ENCODE measurements around the gene PLIN5. TPM values are rescaled to one million over a fixed set of nuclear protein-coding genes. Genes with fewer than 3 reads are reported as not detected.

PLIN5 gene
- total RNA-seq, 2 donors from 2014 or later = 4.0 to 4.5 TPM

DNA sequence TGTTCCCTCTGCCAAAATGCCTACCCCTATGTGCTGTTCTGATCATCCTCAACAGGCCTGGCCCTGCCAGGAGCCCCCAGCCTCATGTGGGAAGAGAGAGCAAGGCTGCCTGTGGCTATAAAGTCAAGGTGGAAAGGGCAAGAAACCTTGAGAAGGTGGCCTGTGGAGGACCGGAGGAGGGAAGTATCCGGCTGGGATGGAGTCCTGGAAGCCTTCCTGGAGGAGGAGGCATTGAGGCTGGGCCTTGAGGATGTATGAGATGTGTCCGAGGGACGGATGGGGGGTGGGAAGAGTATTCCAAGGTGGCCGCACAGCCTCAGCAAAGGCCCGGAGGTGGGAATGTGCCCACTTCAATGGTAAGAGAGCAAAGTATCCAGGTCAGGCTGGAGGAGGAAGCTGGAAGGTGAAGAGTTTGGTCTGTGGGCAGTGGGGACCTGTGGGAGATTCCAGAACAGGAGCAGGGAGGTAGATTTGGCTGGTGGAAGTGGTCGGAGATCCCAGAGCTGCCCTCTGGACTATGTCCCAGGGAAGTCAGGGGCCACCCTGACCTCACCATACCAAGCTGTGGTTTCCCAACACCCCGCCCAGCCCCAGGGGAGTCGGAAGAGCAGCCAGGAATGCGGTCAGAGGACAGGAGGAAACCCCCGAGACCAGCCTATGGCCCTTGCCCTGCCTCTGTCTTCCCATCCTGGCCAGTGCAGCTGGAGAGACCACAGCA lies 13.7 kb downstream of the PLIN5 start:
- Histone ChIP-seq H3K4me3 (no peak overlapping the region), H3K36me3 (no peaks in the 10 kb centered on the region), H3K27me3 (replicated peaks; ENCODE audit: insufficient read depth) (no peaks in the 10 kb centered on the region), H3K4me1 (ENCODE audit: control insufficient read depth in 1 of 2, low read depth in 2 of 2) (peaks cover 0 to 21% of the 10 kb centered on the region in 2 donors), H3K27ac (no peak overlapping the region), H3K9me3 (no peaks in the 10 kb centered on the region)
- no peak for ATAC-seq (ENCODE audit: insufficient number of reproducible peaks, low FRiP score, low read depth)
- DNase-seq (ENCODE audit: low spot score) = no peak
- TF ChIP-seq, protein P1, sequence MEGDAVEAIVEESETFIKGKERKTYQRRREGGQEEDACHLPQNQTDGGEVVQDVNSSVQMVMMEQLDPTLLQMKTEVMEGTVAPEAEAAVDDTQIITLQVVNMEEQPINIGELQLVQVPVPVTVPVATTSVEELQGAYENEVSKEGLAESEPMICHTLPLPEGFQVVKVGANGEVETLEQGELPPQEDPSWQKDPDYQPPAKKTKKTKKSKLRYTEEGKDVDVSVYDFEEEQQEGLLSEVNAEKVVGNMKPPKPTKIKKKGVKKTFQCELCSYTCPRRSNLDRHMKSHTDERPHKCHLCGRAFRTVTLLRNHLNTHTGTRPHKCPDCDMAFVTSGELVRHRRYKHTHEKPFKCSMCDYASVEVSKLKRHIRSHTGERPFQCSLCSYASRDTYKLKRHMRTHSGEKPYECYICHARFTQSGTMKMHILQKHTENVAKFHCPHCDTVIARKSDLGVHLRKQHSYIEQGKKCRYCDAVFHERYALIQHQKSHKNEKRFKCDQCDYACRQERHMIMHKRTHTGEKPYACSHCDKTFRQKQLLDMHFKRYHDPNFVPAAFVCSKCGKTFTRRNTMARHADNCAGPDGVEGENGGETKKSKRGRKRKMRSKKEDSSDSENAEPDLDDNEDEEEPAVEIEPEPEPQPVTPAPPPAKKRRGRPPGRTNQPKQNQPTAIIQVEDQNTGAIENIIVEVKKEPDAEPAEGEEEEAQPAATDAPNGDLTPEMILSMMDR (IDR thresholded peaks at IDR 0.05) = no peak

DNA sequence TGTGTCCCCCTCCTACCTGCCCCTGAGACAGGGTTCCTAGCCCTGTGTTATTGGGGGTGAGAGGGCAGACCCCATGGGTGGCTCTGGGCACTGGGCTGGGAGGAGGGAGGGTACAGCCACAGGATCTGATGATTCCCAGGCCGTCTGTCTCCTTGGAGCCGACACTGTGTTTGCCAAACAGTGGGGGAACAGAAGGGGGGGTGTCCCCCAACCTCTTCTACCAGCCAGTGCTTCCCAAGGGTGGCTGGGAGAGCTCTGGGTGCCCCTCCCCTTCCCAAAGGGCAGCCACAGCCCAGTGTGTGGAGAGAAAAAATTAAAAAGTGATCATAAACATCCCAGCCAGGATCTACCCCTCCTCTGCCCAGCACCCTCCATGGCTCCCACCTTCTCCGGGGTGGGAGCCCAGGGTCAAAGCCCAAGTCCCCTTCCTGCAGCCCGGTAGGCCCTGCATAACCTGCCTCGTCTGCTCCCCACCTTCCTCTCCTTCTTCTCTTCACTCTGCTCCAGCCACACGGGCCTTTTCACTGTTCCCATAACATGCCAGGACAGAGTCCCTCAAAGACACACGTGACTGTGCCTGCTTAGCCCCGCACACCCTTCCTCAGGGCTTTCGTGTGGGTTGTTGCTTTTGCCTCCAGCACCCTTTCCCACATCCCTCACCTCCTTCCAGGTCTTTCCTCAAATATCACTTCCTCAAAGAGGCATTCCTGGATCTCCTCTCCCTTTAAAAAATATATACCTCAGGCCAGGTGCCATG lies 15.3 kb downstream of the PLIN5 start:
- Histone ChIP-seq H3K4me3 (no peak overlapping the region), H3K9me3 (no peaks in the 10 kb centered on the region), H3K4me1 (ENCODE audit: control insufficient read depth in 1 of 2, low read depth in 2 of 2) (peaks cover 0 to 21% of the 10 kb centered on the region in 2 donors), H3K27ac (no peak overlapping the region), H3K36me3 (no peaks in the 10 kb centered on the region), H3K27me3 (replicated peaks; ENCODE audit: insufficient read depth) (no peaks in the 10 kb centered on the region)
- DNase-seq (ENCODE audit: low spot score) (no peak), ATAC-seq (ENCODE audit: insufficient number of reproducible peaks, low FRiP score, low read depth) (no peak)
- TF ChIP-seq, protein P1 (IDR thresholded peaks at IDR 0.05) = no peak

DNA sequence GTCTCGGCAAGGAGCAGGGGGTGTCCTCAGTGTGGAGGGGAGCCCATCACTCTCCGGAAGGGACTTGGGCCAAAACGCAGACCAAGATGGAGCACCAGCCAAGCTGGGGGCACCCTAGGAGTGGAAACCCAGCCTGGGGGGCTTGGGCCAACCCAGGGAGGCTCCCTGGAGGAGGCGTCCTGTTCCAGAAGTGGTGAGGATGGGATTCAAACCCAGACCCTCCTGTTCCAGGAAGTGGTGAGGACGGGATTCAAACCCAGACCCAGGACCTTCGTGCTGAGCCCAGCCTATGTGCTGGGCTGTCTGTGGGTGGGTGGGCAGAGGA lies 15.9 kb downstream of the PLIN5 start:
- DNase-seq (ENCODE audit: low spot score) (no peak), ATAC-seq (ENCODE audit: insufficient number of reproducible peaks, low FRiP score, low read depth) (no peak)
- H3K36me3 ChIP-seq = no peaks in the 10 kb centered on the region
- no peak overlapping the region for H3K4me3 ChIP-seq
- H3K9me3 ChIP-seq = no peaks in the 10 kb centered on the region
- H3K27ac ChIP-seq = peak overlapping the region in 1 of 2 donors; percentile 30
- H3K4me1 ChIP-seq (ENCODE audit: control insufficient read depth in 1 of 2, low read depth in 2 of 2) = peaks cover 0 to 21% of the 10 kb centered on the region in 2 donors
- TF ChIP-seq, protein P1 (IDR thresholded peaks at IDR 0.05) = no peak
- no peaks in the 10 kb centered on the region for H3K27me3 ChIP-seq (replicated peaks; ENCODE audit: insufficient read depth)

DNA sequence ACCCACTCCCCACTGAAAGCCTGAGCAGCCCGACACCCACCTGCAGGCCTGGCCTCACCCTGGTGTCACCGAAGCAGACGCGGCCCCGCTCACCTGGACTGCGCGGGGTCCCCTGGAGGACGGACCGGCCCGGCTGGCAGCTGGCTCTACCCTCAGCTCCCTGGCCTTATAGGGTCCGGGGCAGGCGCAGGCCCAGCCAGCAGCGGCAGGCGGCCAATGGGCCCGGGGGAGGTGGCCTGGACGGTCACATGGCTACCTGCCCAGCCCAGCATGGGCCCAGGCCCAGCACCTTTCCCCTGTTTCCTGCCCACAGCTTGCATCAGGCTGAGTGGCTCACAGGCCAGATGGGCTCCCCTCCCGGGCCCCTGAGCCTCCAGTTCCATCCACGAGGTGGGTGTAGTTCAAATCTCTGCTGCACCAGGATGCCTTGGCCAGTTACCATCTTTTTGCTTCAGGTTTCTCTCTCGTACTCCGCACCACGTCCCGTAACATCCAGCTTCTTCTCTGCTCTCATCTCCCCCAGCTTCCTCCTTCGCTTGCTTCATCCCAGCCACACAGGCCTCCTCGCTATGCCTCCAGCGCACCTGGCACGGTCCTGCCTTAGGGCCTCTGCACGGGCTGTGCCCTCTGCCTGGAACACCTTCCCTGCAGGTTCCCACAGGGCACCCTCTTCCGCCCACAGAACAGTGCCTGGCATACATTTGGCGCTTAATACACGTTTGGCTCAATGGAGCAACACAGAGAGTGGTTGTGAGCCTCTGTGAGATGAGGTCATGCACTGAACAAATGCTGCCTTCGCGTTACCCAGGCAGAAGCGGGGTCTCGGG lies 16.5 kb downstream of the PLIN5 start, which contains the start of gene PLIN4:
Gene PLIN4, minus strand, starts transcription at position 142 of the 827 bp plus-strand sequence. CDS start 214 bp downstream, outside the sequence.
- no peaks in the 10 kb centered on the region for H3K36me3 ChIP-seq
- peak within 1 kb of the TSS in 1 of 2 donors; percentile 30 for H3K27ac ChIP-seq
- no peaks in the 10 kb centered on the region for H3K27me3 ChIP-seq (replicated peaks; ENCODE audit: insufficient read depth)
- no peaks in the 10 kb centered on the region for H3K9me3 ChIP-seq
- no peak for DNase-seq (ENCODE audit: low spot score)
- peaks cover 0 to 21% of the 10 kb centered on the region in 2 donors for H3K4me1 ChIP-seq (ENCODE audit: control insufficient read depth in 1 of 2, low read depth in 2 of 2)
- no peak for ATAC-seq (ENCODE audit: insufficient number of reproducible peaks, low FRiP score, low read depth)
- TF ChIP-seq, protein P1 (IDR thresholded peaks at IDR 0.05) = peak; percentile 14
- H3K4me3 ChIP-seq = peak within 1 kb of the TSS; percentile 62

Data from thoracic aorta (tissue), 2 donors.